ENCODE results near the gene TSPAN15.
"Not testable (repeated sequence)": the region's sequence is repeated elsewhere in the genome, so short reads cannot be mapped to it uniquely, and the experiment has no call there.

The TSPAN15 gene

DNA sequence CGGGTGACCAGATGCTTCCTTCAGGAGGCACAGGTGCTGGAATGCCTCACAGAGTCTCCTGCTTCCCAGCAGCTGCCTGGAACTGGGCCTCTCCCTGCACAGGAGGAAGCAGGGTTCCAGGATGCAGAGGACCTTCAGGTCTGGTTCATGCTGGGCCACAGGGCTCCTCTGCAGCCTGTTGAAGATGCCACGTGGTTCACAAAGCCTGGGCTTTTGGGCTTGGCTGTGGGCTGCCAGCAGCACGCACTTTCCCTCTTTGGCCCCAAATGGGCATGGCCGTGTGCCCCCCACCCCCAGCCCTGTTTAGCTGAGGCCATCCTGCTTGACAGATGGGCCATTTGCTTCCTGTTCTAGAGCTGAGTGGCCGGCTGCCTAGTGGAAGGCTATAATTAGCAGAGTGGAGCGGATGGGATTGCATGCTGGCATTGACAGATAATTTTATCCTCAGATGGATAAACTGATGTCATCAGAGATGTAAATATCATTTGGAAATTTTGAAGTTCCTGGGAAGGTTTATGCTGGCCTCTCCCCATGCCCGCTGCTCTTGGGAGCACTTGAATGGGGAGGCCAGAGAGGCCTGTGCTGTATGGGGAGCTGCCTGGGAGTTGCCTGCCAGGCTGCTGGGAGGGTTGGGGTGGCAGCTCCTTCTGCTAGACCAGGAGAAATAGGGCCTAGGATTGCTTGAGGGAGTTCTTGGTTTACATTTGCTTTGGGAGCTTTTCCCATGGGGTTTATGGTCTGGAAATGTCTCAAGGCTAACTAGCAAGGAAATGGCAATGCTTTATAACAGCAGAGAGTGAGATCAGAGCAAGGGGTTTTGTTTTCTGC is 28.2 kb downstream of the TSPAN15 start:
- 78 to 82% methylated on average over 6 to 7 of the region's 7 CpGs for WGBS, 2 experiments (ENCODE audit: insufficient coverage in 2 of 2)
- no peaks in the 10 kb centered on the region for H3K36me3 ChIP-seq (ENCODE audit: control insufficient read depth, insufficient read depth, low read length)
- peaks cover 39% of the 10 kb centered on the region for H3K4me1 ChIP-seq (ENCODE audit: control insufficient read depth, insufficient read depth, low read length, poor library complexity, severe bottlenecking)
- H3K9me3 ChIP-seq (ENCODE audit: control insufficient read depth, low read length), result no peaks in the 10 kb centered on the region
- H3K4me3 ChIP-seq (ENCODE audit: extremely low read depth, insufficient read depth, low read length, poor library complexity, severe bottlenecking), result no peak overlapping the region
- peak overlapping the region; percentile 79 for H3K27ac ChIP-seq (ENCODE audit: low read depth, low read length, severe bottlenecking)

DNA sequence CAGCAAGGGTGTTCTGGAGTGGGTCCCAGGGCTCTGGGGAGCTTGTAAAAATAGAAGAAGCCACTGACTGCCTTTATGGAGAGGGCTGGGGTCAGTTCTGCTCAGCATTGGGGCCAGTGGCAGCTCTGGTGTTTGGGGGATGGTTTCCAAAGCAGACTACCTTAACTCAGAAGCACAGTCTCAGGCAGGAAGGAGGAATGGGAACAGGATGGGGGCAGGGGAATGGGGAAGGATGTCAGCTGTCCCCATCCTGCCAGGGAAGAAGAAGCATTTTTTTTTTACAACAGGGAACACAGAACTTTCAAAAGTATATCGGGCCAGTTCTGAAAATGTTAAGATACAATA is 28.8 kb downstream of the TSPAN15 start:
- Histone ChIP-seq H3K27ac (ENCODE audit: low read depth, low read length, severe bottlenecking) (peak overlapping the region; percentile 79), H3K4me1 (ENCODE audit: control insufficient read depth, insufficient read depth, low read length, poor library complexity, severe bottlenecking) (peaks cover 39% of the 10 kb centered on the region), H3K4me3 (ENCODE audit: extremely low read depth, insufficient read depth, low read length, poor library complexity, severe bottlenecking) (no peak overlapping the region), H3K9me3 (ENCODE audit: control insufficient read depth, low read length) (no peaks in the 10 kb centered on the region), H3K36me3 (ENCODE audit: control insufficient read depth, insufficient read depth, low read length) (no peaks in the 10 kb centered on the region)
- WGBS, 2 experiments (ENCODE audit: insufficient coverage in 2 of 2), result no CpG with 5 or more reads among the region's 1 CpG

DNA sequence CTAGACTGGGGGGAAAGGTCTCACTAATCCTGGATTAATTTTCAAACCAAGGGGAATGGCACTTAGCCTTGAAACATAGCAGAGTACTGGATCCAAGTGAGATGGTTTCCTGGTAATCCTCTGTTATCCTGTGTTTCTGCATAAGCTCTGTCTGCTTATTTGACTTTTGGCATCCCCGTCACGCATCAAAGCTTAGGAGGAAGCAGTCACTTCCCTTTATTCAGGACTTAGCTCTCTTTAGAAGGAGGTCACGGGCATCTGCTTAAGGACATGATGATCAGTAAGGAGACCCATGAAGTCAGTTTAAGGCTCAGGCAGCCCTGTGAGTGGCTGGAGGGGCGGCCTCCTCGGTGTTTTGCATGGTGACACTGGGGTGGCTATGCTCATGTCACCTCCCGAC is 30.0 kb downstream of the TSPAN15 start:
- peaks cover 31% of the 10 kb centered on the region for H3K4me1 ChIP-seq (ENCODE audit: control insufficient read depth, insufficient read depth, low read length, poor library complexity, severe bottlenecking)
- 90% methylated on average over 5 to 6 of the region's 6 CpGs for WGBS, 2 experiments (ENCODE audit: insufficient coverage in 2 of 2)
- no peaks in the 10 kb centered on the region for H3K9me3 ChIP-seq (ENCODE audit: control insufficient read depth, low read length)
- H3K27ac ChIP-seq (ENCODE audit: low read depth, low read length, severe bottlenecking), result no peak overlapping the region
- no peaks in the 10 kb centered on the region for H3K36me3 ChIP-seq (ENCODE audit: control insufficient read depth, insufficient read depth, low read length)
- H3K4me3 ChIP-seq (ENCODE audit: extremely low read depth, insufficient read depth, low read length, poor library complexity, severe bottlenecking), result no peak overlapping the region

DNA sequence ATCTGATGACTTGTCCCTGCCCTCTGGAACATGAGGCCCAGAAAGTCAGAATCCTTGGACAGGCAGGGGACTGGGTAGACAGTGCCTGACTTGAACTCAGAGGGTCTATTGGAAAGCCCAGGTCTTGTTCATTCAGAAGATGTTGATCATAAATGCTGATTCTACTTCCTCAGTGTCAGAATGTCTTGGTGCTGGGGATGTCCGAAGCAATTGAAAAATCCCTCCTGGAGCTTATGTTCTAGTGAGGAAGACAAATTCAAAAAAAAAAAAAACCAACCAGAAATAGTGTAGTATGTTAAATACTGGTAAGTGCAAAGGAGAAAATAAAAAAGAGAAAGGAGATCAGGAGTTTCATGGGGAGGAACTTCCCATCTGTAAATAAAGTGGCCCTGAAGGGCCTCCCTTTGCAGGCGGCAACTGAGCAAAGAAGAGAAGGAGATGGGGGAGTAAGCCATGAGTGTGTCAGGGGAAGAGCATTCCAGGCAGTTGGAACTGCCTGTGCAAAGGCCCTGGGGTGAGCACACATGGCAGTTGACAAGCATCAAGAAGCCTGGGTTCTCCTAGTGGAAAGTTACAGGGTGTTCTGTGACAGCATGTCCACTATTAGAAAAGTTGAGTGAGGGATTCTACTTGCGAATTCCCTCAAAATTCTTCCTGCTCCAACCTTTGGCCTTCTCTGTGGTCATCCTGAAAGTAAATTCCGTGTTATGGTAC is 30.7 kb downstream of the TSPAN15 start:
- Histone ChIP-seq H3K36me3 (ENCODE audit: control insufficient read depth, insufficient read depth, low read length) (no peaks in the 10 kb centered on the region), H3K4me3 (ENCODE audit: extremely low read depth, insufficient read depth, low read length, poor library complexity, severe bottlenecking) (no peak overlapping the region), H3K27ac (ENCODE audit: low read depth, low read length, severe bottlenecking) (no peak overlapping the region), H3K9me3 (ENCODE audit: control insufficient read depth, low read length) (no peaks in the 10 kb centered on the region), H3K4me1 (ENCODE audit: control insufficient read depth, insufficient read depth, low read length, poor library complexity, severe bottlenecking) (peaks cover 31% of the 10 kb centered on the region)
- whole genome bisulfite sequencing, 2 experiments (ENCODE audit: insufficient coverage in 2 of 2), result 88 to 91% methylated on average over 2 to 3 of the region's 4 CpGs

DNA sequence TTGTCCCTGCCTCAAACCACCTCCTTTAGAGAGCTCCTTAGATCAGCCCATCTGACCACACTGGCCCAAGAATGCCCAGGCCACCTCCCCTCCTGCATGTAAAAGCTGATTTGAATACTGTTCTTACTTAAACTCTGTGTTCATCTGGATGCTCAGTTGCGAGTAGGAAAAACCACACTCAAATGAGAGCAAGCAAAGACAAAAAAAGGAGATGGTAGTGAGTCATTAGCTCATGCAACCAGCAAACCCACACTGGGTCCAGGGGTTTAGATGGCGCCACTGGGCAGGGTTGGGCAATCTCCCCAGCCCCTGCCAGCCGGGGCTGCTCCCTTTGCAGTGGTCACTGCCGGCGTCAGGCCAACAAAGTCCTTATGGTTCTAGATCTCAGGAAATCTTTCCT is 32.7 kb downstream of the TSPAN15 start:
- Histone ChIP-seq H3K4me1 (ENCODE audit: control insufficient read depth, insufficient read depth, low read length, poor library complexity, severe bottlenecking) (peaks cover 28% of the 10 kb centered on the region), H3K27ac (ENCODE audit: low read depth, low read length, severe bottlenecking) (no peak overlapping the region), H3K9me3 (ENCODE audit: control insufficient read depth, low read length) (peaks cover 8% of the 10 kb centered on the region), H3K36me3 (ENCODE audit: control insufficient read depth, insufficient read depth, low read length) (no peaks in the 10 kb centered on the region), H3K4me3 (ENCODE audit: extremely low read depth, insufficient read depth, low read length, poor library complexity, severe bottlenecking) (no peak overlapping the region)
- WGBS, 2 experiments (ENCODE audit: insufficient coverage in 2 of 2), result 92 to 94% methylated on average over 2 to 5 of the region's 5 CpGs

DNA sequence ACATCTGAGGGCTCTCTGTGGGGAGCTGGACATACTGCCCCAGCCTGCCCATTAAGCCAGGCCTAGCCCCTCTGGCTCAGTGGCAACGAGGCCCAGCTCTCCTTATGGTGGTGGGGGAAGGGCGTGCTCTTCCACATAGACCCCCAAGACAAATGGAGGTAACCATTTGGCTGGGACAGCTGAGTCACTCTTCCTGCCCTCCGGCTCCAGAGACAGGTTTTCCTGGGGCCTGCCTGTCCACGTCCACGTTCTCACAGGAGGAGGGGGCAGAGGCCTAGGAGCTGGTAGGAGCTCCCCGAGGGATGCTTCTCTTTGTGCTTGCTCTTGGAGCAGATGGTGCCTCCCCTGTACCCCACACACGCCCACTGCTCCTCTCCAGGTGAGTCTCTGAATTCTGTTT is 33.5 kb downstream of the TSPAN15 start:
- peaks cover 14% of the 10 kb centered on the region for H3K9me3 ChIP-seq (ENCODE audit: control insufficient read depth, low read length)
- no peaks in the 10 kb centered on the region for H3K36me3 ChIP-seq (ENCODE audit: control insufficient read depth, insufficient read depth, low read length)
- no peak overlapping the region for H3K4me3 ChIP-seq (ENCODE audit: extremely low read depth, insufficient read depth, low read length, poor library complexity, severe bottlenecking)
- no peak overlapping the region for H3K27ac ChIP-seq (ENCODE audit: low read depth, low read length, severe bottlenecking)
- peaks cover 21% of the 10 kb centered on the region for H3K4me1 ChIP-seq (ENCODE audit: control insufficient read depth, insufficient read depth, low read length, poor library complexity, severe bottlenecking)
- 94 to 95% methylated on average over 2 to 6 of the region's 7 CpGs for WGBS, 2 experiments (ENCODE audit: insufficient coverage in 2 of 2)

DNA sequence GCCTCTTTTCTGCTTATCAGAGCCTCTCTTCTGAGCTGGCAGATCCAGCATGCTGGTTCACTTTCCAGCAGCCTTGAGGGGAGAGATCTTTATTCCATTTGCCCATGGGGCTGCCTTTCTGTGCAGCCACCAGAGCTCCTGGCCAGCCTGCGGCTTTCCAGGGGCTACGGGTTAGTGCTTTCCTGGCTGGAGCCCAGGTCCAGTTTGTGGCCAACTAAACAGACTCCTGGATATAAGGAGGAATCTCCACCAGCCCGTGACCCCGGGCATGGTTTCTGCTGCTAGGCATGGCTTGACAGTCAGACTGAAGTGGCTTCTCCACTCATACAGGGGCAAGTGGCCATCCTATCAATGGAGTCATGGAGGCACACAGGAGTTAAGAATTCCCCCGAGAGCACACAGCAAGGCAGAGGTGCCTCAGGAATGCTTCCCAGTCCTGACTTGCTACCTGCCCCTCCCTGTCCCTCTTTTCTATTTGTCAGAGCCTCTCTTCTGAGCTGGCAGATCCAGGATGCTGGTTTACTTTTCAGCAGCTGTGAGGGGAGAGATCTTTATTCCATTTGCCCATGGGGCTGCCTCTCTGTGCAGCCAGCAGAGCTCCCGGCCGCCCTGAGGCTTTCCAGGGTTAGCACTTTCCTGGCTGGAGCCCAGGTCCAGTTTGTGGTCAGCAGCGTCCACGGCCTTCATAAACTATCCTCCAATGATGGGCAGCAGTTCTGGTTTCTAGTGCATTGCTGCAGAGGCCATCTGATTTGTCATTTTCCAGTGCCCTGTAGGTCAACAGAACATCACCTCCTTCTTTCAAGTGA is 35.9 kb downstream of the TSPAN15 start:
- Histone ChIP-seq H3K27ac (ENCODE audit: low read depth, low read length, severe bottlenecking) (no peak overlapping the region), H3K4me3 (ENCODE audit: extremely low read depth, insufficient read depth, low read length, poor library complexity, severe bottlenecking) (no peak overlapping the region), H3K36me3 (ENCODE audit: control insufficient read depth, insufficient read depth, low read length) (no peaks in the 10 kb centered on the region), H3K9me3 (ENCODE audit: control insufficient read depth, low read length) (peaks cover 18% of the 10 kb centered on the region), H3K4me1 (ENCODE audit: control insufficient read depth, insufficient read depth, low read length, poor library complexity, severe bottlenecking) (peaks cover 6% of the 10 kb centered on the region)
- WGBS, 2 experiments (ENCODE audit: insufficient coverage in 2 of 2), result 90 to 95% methylated on average over 6 to 8 of the region's 9 CpGs

DNA sequence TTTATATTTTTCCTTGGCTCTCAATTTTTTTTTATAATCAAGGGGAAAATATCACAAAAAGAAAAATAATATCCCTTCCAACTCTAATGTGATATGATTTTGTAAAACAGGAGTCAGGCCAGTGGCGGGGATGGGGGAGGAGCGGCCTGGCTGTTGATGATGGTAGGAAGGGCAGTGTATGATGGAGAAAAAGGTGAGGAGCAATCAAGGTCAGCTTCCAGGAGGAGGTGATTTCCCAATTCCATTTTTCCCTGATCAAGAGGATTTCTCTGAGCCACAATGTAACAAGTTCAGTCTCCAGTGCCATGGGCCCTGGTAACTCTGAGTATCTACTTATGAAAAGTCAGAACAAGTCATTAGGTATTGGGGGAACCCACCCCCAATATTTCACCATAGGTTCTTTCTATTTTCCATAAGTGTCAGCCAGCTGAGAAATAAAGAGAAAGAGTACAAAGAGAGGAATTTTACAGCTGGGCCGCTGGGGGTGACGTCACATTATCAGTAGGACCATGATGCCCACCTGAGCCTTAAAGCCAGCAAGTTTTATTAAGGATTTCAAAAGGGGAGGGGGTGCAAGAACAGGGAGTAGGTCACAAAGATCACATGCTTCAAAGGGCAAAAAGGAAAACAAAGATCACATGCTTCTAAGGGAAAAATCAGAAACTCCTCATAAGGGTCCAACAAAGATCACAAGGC is 37.0 kb downstream of the TSPAN15 start:
- not testable (repeated sequence) for H3K4me1 ChIP-seq (ENCODE audit: control insufficient read depth, insufficient read depth, low read length, poor library complexity, severe bottlenecking); H3K4me3 ChIP-seq (ENCODE audit: extremely low read depth, insufficient read depth, low read length, poor library complexity, severe bottlenecking); H3K27ac ChIP-seq (ENCODE audit: low read depth, low read length, severe bottlenecking); H3K36me3 ChIP-seq (ENCODE audit: control insufficient read depth, insufficient read depth, low read length)
- peaks cover 18% of the 10 kb centered on the region for H3K9me3 ChIP-seq (ENCODE audit: control insufficient read depth, low read length)
- 100% methylated on average over 2 of the region's 4 CpGs; no CpG with 5 or more reads in 1 of the 2 experiments for WGBS, 2 experiments (ENCODE audit: insufficient coverage in 2 of 2)

DNA sequence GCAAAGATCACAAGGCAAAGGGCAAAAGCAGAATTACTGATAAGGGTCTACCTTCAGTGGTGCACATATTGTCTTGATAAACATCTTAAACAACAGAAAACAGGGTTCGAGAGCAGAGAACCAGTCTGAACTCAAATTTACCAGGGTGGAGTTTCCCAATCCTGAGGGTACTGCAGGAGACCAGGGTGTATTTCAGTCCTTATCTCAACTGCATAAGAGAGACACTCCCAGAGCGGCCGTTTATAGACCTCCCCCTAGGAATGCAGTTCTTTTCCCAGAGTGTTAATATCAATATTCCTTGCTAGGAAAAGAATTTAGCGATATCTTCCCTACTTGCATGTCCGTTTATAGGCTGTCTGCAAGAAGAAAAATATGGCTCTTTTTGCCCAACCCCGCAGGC is 37.6 kb downstream of the TSPAN15 start:
- peaks cover 18% of the 10 kb centered on the region for H3K9me3 ChIP-seq (ENCODE audit: control insufficient read depth, low read length)
- H3K4me3 ChIP-seq (ENCODE audit: extremely low read depth, insufficient read depth, low read length, poor library complexity, severe bottlenecking); H3K27ac ChIP-seq (ENCODE audit: low read depth, low read length, severe bottlenecking); H3K4me1 ChIP-seq (ENCODE audit: control insufficient read depth, insufficient read depth, low read length, poor library complexity, severe bottlenecking); H3K36me3 ChIP-seq (ENCODE audit: control insufficient read depth, insufficient read depth, low read length): not testable (repeated sequence)
- WGBS, 2 experiments (ENCODE audit: insufficient coverage in 2 of 2), result 89 to 96% methylated on average over 2 to 3 of the region's 6 CpGs

DNA sequence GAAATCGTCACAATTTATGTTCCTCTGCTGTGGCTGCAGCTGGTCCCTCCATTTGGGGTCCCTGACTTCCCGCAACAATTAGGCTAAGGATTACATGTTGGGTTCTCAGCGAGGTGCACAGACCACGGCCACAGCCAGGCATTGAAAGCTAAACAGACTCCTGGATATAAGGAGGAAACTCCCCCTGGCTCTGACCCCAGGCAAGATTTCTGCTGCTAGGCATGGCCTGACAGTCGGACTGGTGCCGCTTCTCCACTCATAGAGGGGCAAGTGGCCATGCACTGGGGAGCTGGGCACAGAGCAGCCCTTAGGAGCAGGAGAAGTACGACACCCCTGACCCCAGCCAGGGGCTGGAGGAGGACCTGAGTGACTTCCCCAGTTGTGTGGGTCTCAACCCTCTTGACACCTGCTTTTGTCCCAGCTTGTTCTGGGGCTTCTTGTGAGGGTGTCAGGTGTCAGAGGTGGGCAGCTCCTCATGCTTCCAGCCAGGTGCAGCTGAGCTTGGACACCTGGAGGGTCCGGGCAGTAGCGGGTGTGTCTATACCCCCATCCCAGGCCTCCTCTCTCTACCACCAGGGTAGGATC is 38.3 kb downstream of the TSPAN15 start:
- Histone ChIP-seq H3K27ac (ENCODE audit: low read depth, low read length, severe bottlenecking) (no peak overlapping the region), H3K9me3 (ENCODE audit: control insufficient read depth, low read length) (peaks cover 18% of the 10 kb centered on the region), H3K36me3 (ENCODE audit: control insufficient read depth, insufficient read depth, low read length) (no peaks in the 10 kb centered on the region), H3K4me3 (ENCODE audit: extremely low read depth, insufficient read depth, low read length, poor library complexity, severe bottlenecking) (no peak overlapping the region), H3K4me1 (ENCODE audit: control insufficient read depth, insufficient read depth, low read length, poor library complexity, severe bottlenecking) (peaks cover 9% of the 10 kb centered on the region)
- 96 to 97% methylated on average over 6 to 7 of the region's 9 CpGs for WGBS, 2 experiments (ENCODE audit: insufficient coverage in 2 of 2)

All from mesodermal cell (in vitro differentiated cells).